Ovary (tissue), 9 donors: ENCODE measurements around the gene ADARB2. TPM values are rescaled to one million over a fixed set of nuclear protein-coding genes. Genes with fewer than 3 reads are reported as not detected.

ENCODE experiments used
- DNase-seq, 5 donors: peaks; one replicate each; pipeline ENCODE4 v3.0.0-alpha.2; 2019 to 2020
- H3K27ac ChIP-seq, 2 donors: fragments of 200-600 bp; one replicate each; pipeline versions ENCODE4 v1.5.1 to v1.8.0; 2019 to 2022
- H3K27me3 ChIP-seq: fragments of 200-600 bp; one replicate; pipeline ENCODE4 v1.8.0; 2022
- H3K36me3 ChIP-seq: fragments of 200-600 bp; sonication (generic); one replicate; pipeline ENCODE4 v1.5.1; 2019
- H3K4me1 ChIP-seq: one replicate; pipeline ENCODE4 v1.8.1; 2013; ENCODE audit warnings: mild to moderate bottlenecking, moderate library complexity; ENCODE audit not compliant: insufficient read depth
- H3K4me3 ChIP-seq: fragments of 200-600 bp; sonication (generic); one replicate; pipeline ENCODE4 v1.5.1; 2017
- H3K9me3 ChIP-seq, 2 donors: fragments of 200-600 bp in 1 of 2; sonication (generic) in 1 of 2; one replicate each; pipeline versions ENCODE4 v1.5.1 to v1.8.1; 2013 to 2019; ENCODE audit warnings: mild to moderate bottlenecking in 1 of 2, moderate library complexity in 1 of 2
- EP300 ChIP-seq: sonication (generic); formaldehyde crosslinking; IDR thresholded peaks from one replicate; pipeline ENCODE4 v1.6.1; 2017; ENCODE audit warnings: antibody characterized with exemption
- POLR2A ChIP-seq: fragments of 450-650 bp; IDR thresholded peaks from one replicate; pipeline ENCODE4 v1.6.1; 2017; ENCODE audit warnings: antibody characterized with exemption, mild to moderate bottlenecking, moderate library complexity
- WGBS, 3 donors: extraction: QIAGEN DNeasy Blood & Tissue Kit in 1 of 3; methylation state at CpG; one replicate each; pipeline versions ENCODE4 v1.1.5 to v1.1.7; 2013 to 2017; 5-methylcytosine and 5-hydroxymethylcytosine counted together
- intact Hi-C, 4 donors: fragments of 100-400 bp; cut with DNase I; formaldehyde crosslinking; loops; one replicate each; pipeline versions ENCODE4 v1.11.0 to v1.15.1; 2022 to 2023
- polyA plus RNA-seq, 2 donors: library from polyadenylated mRNA; stranded (reverse); fragments of 200-250 nt in 1 of 2; fragments of 350-450 nt in 1 of 2; fragmentation: Illumina TruSeq in 1 of 2; extraction: RNeasy Lipid Tissue Mini Kit (QIAGEN cat#74804) in 1 of 2; gene quantifications; one replicate each; pipeline ENCODE4 v1.2.3, GENCODE V29; 2013 to 2014
- total RNA-seq, 7 donors: library from RNA; depleted of rRNA in 2 of 7; stranded (reverse); fragments of >200 nt in 2 of 7; fragmentation: NEBNext Ultra II Directional in 3 of 7; extraction: Animal tissue kit (Norgen Biotek cat#: 25700) in 3 of 7; gene quantifications; one replicate each; pipeline versions ENCODE4 v1.1.0 to v1.2.4, GENCODE V29; 2016 to 2023
- TF ChIP-seq, protein P1 (sequence below), 3 donors: fragments of 450-650 bp in 2 of 3; fragments of 200-600 bp in 1 of 3; IDR thresholded peaks; one replicate each; pipeline versions ENCODE4 v1.5.1 to v1.8.0; 2016 to 2022; ENCODE audit warnings: antibody characterized with exemption in 3 of 3, mild to moderate bottlenecking in 1 of 3
- donor health status: DM: no; HTN: no; CAD: no; lungs with moderate emphysema.
- donor health status: DM: no; HTN: no; CAD: no.
- donor health status: Bipolar disorder and iron deficiency.
- donor health status: DM: yes; HTN: yes; CAD: no.
- donor health status: DM: no; HTN: no; CAD: no.
- donor health status: DM: yes; HTN: yes; CAD: no.

Gene ADARB2
- total and polyA plus RNA-seq, 9 donors = 0.12 to 2.0 (median 0.36) TPM; not detected in 2

DNA sequence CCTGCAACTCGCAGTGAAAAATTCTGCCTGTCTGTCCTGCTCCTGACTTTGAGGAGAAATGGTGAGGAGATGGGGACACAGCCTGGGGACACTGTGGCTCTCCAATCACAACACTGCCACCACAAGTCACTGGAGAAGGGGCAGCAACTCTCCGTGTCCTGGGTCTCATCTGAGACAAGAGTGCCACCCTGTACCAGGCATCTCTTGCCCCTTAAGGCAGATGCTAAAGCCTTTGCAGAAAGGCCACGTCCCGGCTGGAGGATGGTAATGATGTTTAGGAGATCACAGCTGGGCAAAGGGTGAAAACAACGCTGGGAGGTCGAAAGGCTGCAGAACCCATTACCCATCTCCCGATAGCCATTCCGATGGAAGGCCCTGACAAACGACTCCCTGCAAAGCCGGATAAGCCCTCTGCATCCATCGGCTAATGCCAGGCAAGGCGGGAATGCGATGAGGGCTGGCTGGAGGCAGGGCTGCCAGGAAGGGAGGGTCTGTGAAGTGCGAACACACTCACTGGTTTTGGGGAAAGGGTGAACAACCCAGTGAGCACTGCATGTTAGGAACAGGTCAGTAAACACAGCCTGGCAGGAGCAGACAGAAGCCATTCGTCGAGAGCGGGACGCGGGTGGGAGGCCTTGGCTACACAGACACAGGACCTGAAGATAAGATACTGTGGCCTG is 190.8 kb downstream of the ADARB2 start:
- no peak overlapping the region for H3K4me3 ChIP-seq
- WGBS, 3 donors = 66 to 73% (median 67%) methylated on average over 19 of the region's 19 CpGs
- H3K27ac ChIP-seq = no peak overlapping the region
- H3K27me3 ChIP-seq = no peaks in the 10 kb centered on the region
- H3K9me3 ChIP-seq = no peaks in the 10 kb centered on the region
- TF ChIP-seq, protein P1, sequence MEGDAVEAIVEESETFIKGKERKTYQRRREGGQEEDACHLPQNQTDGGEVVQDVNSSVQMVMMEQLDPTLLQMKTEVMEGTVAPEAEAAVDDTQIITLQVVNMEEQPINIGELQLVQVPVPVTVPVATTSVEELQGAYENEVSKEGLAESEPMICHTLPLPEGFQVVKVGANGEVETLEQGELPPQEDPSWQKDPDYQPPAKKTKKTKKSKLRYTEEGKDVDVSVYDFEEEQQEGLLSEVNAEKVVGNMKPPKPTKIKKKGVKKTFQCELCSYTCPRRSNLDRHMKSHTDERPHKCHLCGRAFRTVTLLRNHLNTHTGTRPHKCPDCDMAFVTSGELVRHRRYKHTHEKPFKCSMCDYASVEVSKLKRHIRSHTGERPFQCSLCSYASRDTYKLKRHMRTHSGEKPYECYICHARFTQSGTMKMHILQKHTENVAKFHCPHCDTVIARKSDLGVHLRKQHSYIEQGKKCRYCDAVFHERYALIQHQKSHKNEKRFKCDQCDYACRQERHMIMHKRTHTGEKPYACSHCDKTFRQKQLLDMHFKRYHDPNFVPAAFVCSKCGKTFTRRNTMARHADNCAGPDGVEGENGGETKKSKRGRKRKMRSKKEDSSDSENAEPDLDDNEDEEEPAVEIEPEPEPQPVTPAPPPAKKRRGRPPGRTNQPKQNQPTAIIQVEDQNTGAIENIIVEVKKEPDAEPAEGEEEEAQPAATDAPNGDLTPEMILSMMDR (IDR thresholded peaks at IDR 0.05) = no peak
- TF ChIP-seq POLR2A = no peak
- TF ChIP-seq EP300 = no peak
- H3K4me1 ChIP-seq = no peaks in the 10 kb centered on the region
- intact Hi-C loops = no loop called here
- H3K36me3 ChIP-seq = no peaks in the 10 kb centered on the region
- DNase-seq = no peak

DNA sequence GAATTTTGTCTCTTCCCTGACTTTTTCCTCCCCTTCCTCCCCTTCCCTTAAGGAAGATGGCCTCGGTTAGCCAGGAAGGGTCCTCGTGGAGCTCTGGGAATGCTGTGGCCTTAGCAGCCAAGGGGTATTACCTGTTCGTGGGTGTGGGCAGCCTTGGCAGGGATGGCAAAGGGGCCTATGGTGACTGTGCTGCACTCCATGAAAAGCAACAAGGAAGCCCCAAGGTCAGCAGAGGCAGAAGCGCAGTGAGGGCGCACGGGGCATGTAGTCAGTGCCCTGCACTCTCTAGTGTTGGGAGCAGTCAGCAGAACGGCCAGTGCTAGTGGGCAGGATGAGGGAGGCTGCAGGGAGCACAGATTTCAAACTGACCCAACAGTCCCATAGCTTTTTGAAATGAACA is 191.8 kb downstream of the ADARB2 start:
- H3K27me3 ChIP-seq = no peaks in the 10 kb centered on the region
- intact Hi-C loops = no loop called here
- no peaks in the 10 kb centered on the region for H3K36me3 ChIP-seq
- no peak for DNase-seq
- no peak overlapping the region for H3K4me3 ChIP-seq
- TF ChIP-seq, protein P1 (IDR thresholded peaks at IDR 0.05) = no peak
- TF ChIP-seq POLR2A = no peak
- TF ChIP-seq EP300 = no peak
- no peaks in the 10 kb centered on the region for H3K4me1 ChIP-seq
- no peaks in the 10 kb centered on the region for H3K9me3 ChIP-seq
- 50 to 58% (median 57%) methylated on average over 7 of the region's 7 CpGs for WGBS, 3 donors
- no peak overlapping the region for H3K27ac ChIP-seq

DNA sequence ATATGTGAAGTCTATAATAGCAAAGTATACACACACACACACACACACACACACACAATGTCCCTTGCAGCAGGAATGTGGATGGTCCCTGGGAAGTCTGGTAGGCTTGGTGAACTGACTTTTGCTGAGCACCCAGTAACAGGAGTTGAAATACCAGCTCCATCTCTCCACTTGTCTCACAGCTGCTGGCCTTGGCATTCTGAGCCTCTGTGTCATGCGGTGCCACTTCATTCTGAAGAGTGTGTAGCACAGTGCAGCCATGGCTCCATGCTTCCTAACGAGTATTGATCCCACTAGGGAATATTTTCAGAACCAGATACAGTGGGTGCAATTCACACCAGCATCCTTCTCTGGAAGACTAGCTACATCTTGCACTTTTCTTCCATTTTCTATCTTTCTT is 192.4 kb downstream of the ADARB2 start:
- no peak overlapping the region for H3K27ac ChIP-seq
- intact Hi-C loops = no loop called here
- no peaks in the 10 kb centered on the region for H3K9me3 ChIP-seq
- H3K4me3 ChIP-seq = no peak overlapping the region
- WGBS, 3 donors = 60 to 70% (median 62%) methylated on average over 2 of the region's 2 CpGs
- TF ChIP-seq, protein P1 (IDR thresholded peaks at IDR 0.05) = no peak
- no peak for TF ChIP-seq EP300
- TF ChIP-seq POLR2A = no peak
- DNase-seq = no peak
- H3K36me3 ChIP-seq = no peaks in the 10 kb centered on the region
- H3K27me3 ChIP-seq = no peaks in the 10 kb centered on the region
- no peaks in the 10 kb centered on the region for H3K4me1 ChIP-seq

DNA sequence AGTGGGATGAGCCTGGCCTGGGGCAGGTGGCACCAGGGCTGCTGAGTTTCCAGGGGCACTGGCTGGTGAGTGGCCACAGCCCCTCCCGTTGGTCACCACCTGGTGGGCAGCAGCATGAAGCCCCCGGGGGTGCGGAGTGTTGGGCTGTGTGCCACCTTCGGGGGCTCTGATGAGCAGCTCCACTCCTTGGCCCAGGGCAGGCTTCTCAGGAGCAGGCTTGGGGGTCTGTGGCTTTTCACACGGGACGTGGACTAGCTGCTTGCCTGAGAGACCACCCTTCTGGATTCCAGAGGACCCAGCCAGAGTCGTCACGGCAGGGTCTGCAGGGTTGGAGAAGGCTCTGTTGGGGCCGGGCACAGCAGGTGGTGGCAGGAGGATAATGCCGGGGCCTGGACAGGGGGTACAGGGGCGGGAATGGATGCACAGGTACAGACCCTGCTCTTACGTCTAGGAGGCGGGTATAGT is 193.1 kb downstream of the ADARB2 start:
- 88 to 93% (median 91%) methylated on average over 13 of the region's 13 CpGs for WGBS, 3 donors
- TF ChIP-seq, protein P1 (IDR thresholded peaks at IDR 0.05) = no peak
- TF ChIP-seq POLR2A (no peak), EP300 (no peak)
- Histone ChIP-seq H3K4me3 (no peak overlapping the region), H3K36me3 (no peaks in the 10 kb centered on the region), H3K27me3 (no peaks in the 10 kb centered on the region), H3K9me3 (no peaks in the 10 kb centered on the region), H3K27ac (no peak overlapping the region), H3K4me1 (no peaks in the 10 kb centered on the region)
- intact Hi-C loops = no loop called here
- DNase-seq = no peak
